Measurements from ENCODE around the gene CIAO2B.
"Not testable (repeated sequence)": the region's sequence is repeated elsewhere in the genome, so short reads cannot be mapped to it uniquely, and the experiment has no call there.

The CIAO2B gene

GRCh38 chr16:66950437-66950836, 16.2 kb upstream of the CIAO2B start:
- TF ChIP-seq POLR2A (IDR thresholded peaks at IDR 0.05; ENCODE audit: low read length) = no peak
- TF ChIP-seq GATA1 (IDR thresholded peaks at IDR 0.05; ENCODE audit: low read depth, low read length) = no peak
- no peak for DNase-seq

GRCh38 chr16:66949472-66949871, 15.3 kb upstream of the CIAO2B start:
- TF ChIP-seq POLR2A (IDR thresholded peaks at IDR 0.05; ENCODE audit: low read length) (no peak), GATA1 (IDR thresholded peaks at IDR 0.05; ENCODE audit: low read depth, low read length) (no peak)
- no peak for DNase-seq

- DNase-seq = no peak
- TF ChIP-seq POLR2A (IDR thresholded peaks at IDR 0.05; ENCODE audit: low read length) (no peak), GATA1 (IDR thresholded peaks at IDR 0.05; ENCODE audit: low read depth, low read length) (no peak)
These were observed 14.6 kb upstream of the CIAO2B start for GRCh38 chr16:66948837-66949225.

GRCh38 chr16:66948134-66948836, 14.1 kb upstream of the CIAO2B start:
- TF ChIP-seq POLR2A (IDR thresholded peaks at IDR 0.05; ENCODE audit: low read length) = no peak
- no peak for TF ChIP-seq GATA1 (IDR thresholded peaks at IDR 0.05; ENCODE audit: low read depth, low read length)
- DNase-seq = no peak

GRCh38 chr16:66947302-66948065, 13.3 kb upstream of the CIAO2B start:
- peak; percentile 81 to 90 for DNase-seq
- TF ChIP-seq GATA1 (IDR thresholded peaks at IDR 0.05; ENCODE audit: low read depth, low read length) (no peak), POLR2A (IDR thresholded peaks at IDR 0.05; ENCODE audit: low read length) (no peak)

- TF ChIP-seq POLR2A (IDR thresholded peaks at IDR 0.05; ENCODE audit: low read length) (no peak), GATA1 (IDR thresholded peaks at IDR 0.05; ENCODE audit: low read depth, low read length) (no peak)
These were observed 12.7 kb upstream of the CIAO2B start for GRCh38 chr16:66946974-66947301.

GRCh38 chr16:66946541-66946940, 12.3 kb upstream of the CIAO2B start:
- TF ChIP-seq GATA1 (IDR thresholded peaks at IDR 0.05; ENCODE audit: low read depth, low read length) (no peak), POLR2A (IDR thresholded peaks at IDR 0.05; ENCODE audit: low read length) (no peak)
- DNase-seq = no peak

More at GRCh38 chr16:66946974-66947301, 12.7 kb upstream of the CIAO2B start:
- DNase-seq = no peak

GRCh38 chr16:66945939-66946338, 11.7 kb upstream of the CIAO2B start:
- TF ChIP-seq POLR2A (IDR thresholded peaks at IDR 0.05; ENCODE audit: low read length) (no peak), GATA1 (IDR thresholded peaks at IDR 0.05; ENCODE audit: low read depth, low read length) (no peak)
- DNase-seq = no peak

- not testable (repeated sequence) for DNase-seq
These were observed 10.8 kb upstream of the CIAO2B start for GRCh38 chr16:66944971-66945370.

GRCh38 chr16:66944054-66944441, 9.8 kb upstream of the CIAO2B start:
- DNase-seq = no peak
- TF ChIP-seq POLR2A (IDR thresholded peaks at IDR 0.05; ENCODE audit: low read length) = no peak
- TF ChIP-seq GATA1 (IDR thresholded peaks at IDR 0.05; ENCODE audit: low read depth, low read length) = no peak

- TF ChIP-seq GATA1 (IDR thresholded peaks at IDR 0.05; ENCODE audit: low read depth, low read length) = no peak
- TF ChIP-seq POLR2A (IDR thresholded peaks at IDR 0.05; ENCODE audit: low read length) = no peak
- no peak for DNase-seq
These were observed 9.3 kb upstream of the CIAO2B start for GRCh38 chr16:66943426-66944053.

GRCh38 chr16:66942981-66943380, 8.8 kb upstream of the CIAO2B start:
- DNase-seq = no peak
- TF ChIP-seq GATA1 (IDR thresholded peaks at IDR 0.05; ENCODE audit: low read depth, low read length) (no peak), POLR2A (IDR thresholded peaks at IDR 0.05; ENCODE audit: low read length) (no peak)

- no peak for DNase-seq
These were observed 6.0 kb upstream of the CIAO2B start for GRCh38 chr16:66940236-66940635.

GRCh38 chr16:66939366-66939765, 5.2 kb upstream of the CIAO2B start:
- TF ChIP-seq GATA1 (IDR thresholded peaks at IDR 0.05; ENCODE audit: low read depth, low read length) = no peak
- TF ChIP-seq POLR2A (IDR thresholded peaks at IDR 0.05; ENCODE audit: low read length) = no peak
- DNase-seq = no peak

More at GRCh38 chr16:66940236-66940635, 6.0 kb upstream of the CIAO2B start:
- TF ChIP-seq POLR2A (IDR thresholded peaks at IDR 0.05; ENCODE audit: low read length) = no peak
- TF ChIP-seq GATA1 (IDR thresholded peaks at IDR 0.05; ENCODE audit: low read depth, low read length) = no peak
